RWPE2 (cell line): Measurements from ENCODE around the gene CUL5.

Source experiments
- ATAC-seq: fragments of 200-7000 bp; cut with Tn5 transposase; 3 replicates; pipeline ENCODE4 v1.9.1; 2021; ENCODE audit warnings: low read depth
- DNase-seq: peaks from one replicate; pipeline ENCODE4 v3.0.0-alpha.2; 2020; ENCODE audit warnings: low spot score
- H3K27ac ChIP-seq: fragments of 450-650 bp; 2 replicates; pipeline ENCODE4 v1.5.1; 2017; ENCODE audit warnings: mild to moderate bottlenecking; ENCODE audit not compliant: poor library complexity, severe bottlenecking
- H3K27me3 ChIP-seq: fragments of 250-450 bp; sonication (Bioruptor Pico); 2 replicates; pipeline ENCODE4 v1.5.1; 2021; ENCODE audit warnings: mild to moderate bottlenecking, moderate library complexity; ENCODE audit not compliant: insufficient read depth, poor library complexity, severe bottlenecking
- H3K36me3 ChIP-seq: fragments of 250-450 bp; sonication (Bioruptor Pico); 2 replicates; pipeline ENCODE4 v1.5.1; 2020; ENCODE audit warnings: low read depth, mild to moderate bottlenecking, moderate library complexity
- H3K4me1 ChIP-seq: fragments of 250-450 bp; sonication (Bioruptor Pico); 2 replicates; pipeline ENCODE4 v1.5.1; 2021; ENCODE audit warnings: mild to moderate bottlenecking, moderate library complexity; ENCODE audit not compliant: insufficient read depth, poor library complexity, severe bottlenecking
- H3K4me3 ChIP-seq: fragments of 250-450 bp; sonication (Bioruptor Pico); 2 replicates; pipeline ENCODE4 v1.5.1; 2021; ENCODE audit warnings: mild to moderate bottlenecking, moderate library complexity; ENCODE audit not compliant: severe bottlenecking
- H3K9me3 ChIP-seq: fragments of 250-450 bp; sonication (Bioruptor Pico); 2 replicates; pipeline ENCODE4 v1.5.1; 2021; ENCODE audit warnings: mild to moderate bottlenecking, moderate library complexity; ENCODE audit not compliant: severe bottlenecking
- TF ChIP-seq, protein P1 (sequence below): fragments of 450-650 bp; IDR thresholded peaks from one replicate; pipeline ENCODE4 v1.5.1; 2017; ENCODE audit warnings: mild to moderate bottlenecking, moderate library complexity; ENCODE audit not compliant: poor library complexity, severe bottlenecking

Gene CUL5

DNA sequence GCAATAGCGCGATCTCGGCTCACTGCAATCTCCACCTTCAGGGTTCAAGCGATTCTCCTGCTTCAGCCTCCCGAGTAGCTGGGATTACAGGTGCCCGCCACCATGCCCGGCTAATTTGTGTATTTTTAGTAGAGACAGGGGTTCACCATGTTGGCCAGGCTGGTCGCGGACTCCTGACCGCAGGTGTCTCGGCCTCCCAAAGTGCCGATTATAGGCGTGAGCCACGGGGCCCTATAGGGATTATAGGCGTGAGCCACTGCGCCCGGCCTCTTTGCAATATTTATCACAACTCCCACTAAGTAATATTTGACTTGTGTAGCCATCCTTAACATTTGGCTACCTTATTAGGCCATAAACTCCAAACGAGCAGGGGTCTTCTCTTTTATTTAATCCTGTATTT lies 879 bp upstream of the CUL5 start:
- TF ChIP-seq, protein P1, sequence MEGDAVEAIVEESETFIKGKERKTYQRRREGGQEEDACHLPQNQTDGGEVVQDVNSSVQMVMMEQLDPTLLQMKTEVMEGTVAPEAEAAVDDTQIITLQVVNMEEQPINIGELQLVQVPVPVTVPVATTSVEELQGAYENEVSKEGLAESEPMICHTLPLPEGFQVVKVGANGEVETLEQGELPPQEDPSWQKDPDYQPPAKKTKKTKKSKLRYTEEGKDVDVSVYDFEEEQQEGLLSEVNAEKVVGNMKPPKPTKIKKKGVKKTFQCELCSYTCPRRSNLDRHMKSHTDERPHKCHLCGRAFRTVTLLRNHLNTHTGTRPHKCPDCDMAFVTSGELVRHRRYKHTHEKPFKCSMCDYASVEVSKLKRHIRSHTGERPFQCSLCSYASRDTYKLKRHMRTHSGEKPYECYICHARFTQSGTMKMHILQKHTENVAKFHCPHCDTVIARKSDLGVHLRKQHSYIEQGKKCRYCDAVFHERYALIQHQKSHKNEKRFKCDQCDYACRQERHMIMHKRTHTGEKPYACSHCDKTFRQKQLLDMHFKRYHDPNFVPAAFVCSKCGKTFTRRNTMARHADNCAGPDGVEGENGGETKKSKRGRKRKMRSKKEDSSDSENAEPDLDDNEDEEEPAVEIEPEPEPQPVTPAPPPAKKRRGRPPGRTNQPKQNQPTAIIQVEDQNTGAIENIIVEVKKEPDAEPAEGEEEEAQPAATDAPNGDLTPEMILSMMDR: no peak
- DNase-seq (no peak), ATAC-seq (no peak)
- Histone ChIP-seq H3K27me3 (no peaks in the 10 kb centered on the region), H3K27ac (no peak overlapping the region), H3K4me1 (peaks cover 10% of the 10 kb centered on the region), H3K4me3 (no peak overlapping the region), H3K9me3 (no peaks in the 10 kb centered on the region), H3K36me3 (peaks cover 4% of the 10 kb centered on the region)

DNA sequence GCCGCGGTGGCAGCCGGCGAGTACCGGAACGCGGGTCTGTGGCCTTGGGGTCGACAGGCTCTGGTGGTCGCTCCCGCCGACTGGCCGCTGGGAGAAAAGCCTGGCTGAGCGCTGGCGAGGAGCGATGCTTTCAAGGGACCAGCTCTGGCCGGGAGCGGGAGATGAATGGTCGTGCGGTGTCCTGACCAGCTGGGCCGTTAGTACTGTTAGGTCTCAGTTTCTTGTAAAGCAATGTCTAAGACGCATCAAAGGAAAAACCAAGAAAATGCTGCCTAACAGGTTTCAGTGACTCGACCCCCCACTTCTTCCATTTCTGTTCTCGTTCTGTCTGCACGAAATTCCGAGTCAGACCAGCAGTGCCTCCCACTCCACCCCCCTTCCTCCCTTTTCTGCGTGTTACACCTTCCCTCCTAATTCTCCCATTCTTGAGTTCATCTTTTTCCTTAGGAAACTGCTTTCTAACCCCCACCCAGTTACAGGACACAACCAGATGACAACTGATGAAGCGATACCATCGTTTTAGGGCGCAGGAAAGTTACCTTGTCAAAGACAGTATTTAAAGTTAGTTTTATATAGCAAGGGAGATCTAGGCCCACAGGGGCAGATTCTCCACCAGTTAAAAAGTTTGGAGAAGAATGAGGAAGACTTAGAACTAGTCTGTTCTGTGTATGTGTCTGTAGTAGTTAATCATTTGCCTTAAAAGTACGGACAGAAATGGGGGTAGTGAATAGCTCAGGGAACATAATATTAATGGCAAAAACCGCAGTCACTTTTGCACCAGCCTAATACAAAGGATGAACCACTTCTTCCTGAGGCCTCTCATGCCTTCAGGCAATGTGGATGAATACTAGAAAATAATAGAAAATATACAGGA lies 1.0 kb downstream of the CUL5 start:
- peak overlapping the region; percentile 75 for H3K4me3 ChIP-seq
- TF ChIP-seq, protein P1: no peak
- no peak for DNase-seq
- peaks cover 15% of the 10 kb centered on the region for H3K36me3 ChIP-seq
- H3K4me1 ChIP-seq: peaks cover 14% of the 10 kb centered on the region
- ATAC-seq: peak; percentile 5; the same call in 1 of the 3 replicates
- H3K27me3 ChIP-seq: no peaks in the 10 kb centered on the region
- H3K27ac ChIP-seq: peak overlapping the region; percentile 41
- no peaks in the 10 kb centered on the region for H3K9me3 ChIP-seq

DNA sequence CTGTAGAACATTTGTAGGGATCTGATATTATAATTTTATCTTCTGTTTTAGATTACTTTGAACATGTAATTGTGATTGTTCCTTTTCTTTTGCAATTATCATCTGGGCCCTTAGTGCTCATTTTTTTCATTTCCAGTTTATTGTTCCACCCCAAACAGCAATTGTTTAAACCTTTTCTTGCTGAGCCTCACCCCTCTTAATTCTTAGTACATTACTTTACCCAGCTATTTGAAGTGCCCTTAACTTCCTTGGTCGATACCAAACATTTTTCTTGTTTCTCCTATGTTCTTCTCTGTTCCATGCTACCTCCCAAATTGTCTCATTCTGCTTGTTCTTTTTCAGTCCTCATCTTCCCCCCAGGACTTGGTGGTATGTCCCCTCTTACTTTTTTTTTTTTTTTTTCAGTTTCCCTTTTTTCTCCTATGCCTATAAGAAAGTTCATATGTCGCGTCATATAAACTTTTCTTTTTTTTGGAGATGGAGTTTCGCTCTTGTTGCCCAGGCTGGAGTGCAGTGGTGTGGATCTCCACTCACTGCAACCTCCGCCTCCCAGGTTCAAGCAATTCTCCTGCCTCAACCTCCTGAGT lies 3.5 kb downstream of the CUL5 start:
- Histone ChIP-seq H3K36me3 (peaks cover 15% of the 10 kb centered on the region), H3K27me3 (no peaks in the 10 kb centered on the region), H3K27ac (no peak overlapping the region), H3K4me3 (no peak overlapping the region), H3K9me3 (no peaks in the 10 kb centered on the region), H3K4me1 (peaks cover 14% of the 10 kb centered on the region)
- no peak for ATAC-seq
- DNase-seq: no peak
- TF ChIP-seq, protein P1: no peak

DNA sequence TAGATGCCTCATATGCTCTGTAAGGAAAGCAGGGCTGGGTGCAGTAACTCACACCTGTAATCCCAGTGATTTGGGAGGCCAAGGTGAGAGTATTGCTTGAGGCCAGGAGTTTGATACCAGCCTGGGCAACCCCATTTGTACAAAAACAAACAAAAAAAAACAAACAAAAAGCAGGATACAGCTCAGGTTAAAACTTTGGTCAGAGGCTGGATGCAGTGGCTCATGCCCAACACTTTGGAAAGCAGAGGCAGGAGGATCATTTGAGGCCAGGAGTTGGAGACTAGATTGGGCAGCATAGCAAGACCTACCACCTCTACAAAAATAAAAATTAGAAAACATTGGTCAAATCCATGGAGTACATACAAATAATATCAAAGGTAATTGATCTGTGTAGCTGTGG lies 7.9 kb downstream of the CUL5 start:
- Histone ChIP-seq H3K27ac (no peak overlapping the region), H3K36me3 (peaks cover 15% of the 10 kb centered on the region), H3K9me3 (no peaks in the 10 kb centered on the region), H3K27me3 (no peaks in the 10 kb centered on the region), H3K4me3 (no peak overlapping the region), H3K4me1 (peaks cover 8% of the 10 kb centered on the region)
- DNase-seq: no peak
- TF ChIP-seq, protein P1: no peak
- no peak for ATAC-seq

DNA sequence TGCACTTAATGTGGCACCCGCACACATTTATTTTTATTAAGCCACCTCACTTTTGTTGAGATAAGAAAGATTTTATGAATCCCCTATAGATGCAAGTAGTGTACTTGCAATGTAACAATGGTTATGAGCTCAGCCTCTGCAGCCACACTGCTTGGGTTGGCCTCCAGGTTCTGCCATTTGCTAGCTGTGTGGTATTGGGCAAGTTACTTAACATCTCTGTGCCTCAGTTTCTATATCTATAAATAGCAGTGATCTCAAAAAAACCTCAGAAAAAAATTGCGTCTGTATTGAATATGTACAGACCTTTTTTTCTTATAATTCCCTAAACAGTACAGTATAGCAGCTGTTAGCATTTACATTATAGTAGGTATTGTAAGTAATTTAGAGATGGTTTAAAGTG lies 10.0 kb downstream of the CUL5 start:
- Histone ChIP-seq H3K27ac (no peak overlapping the region), H3K36me3 (peaks cover 6% of the 10 kb centered on the region), H3K4me3 (no peak overlapping the region), H3K9me3 (no peaks in the 10 kb centered on the region), H3K27me3 (no peaks in the 10 kb centered on the region), H3K4me1 (peaks cover 4% of the 10 kb centered on the region)
- TF ChIP-seq, protein P1: no peak
- ATAC-seq: no peak
- no peak for DNase-seq
